Non-pigmented ciliary epithelial cell (primary cell): Measurements from ENCODE around the gene ELOB.
"Not testable (repeated sequence)": the region's sequence is repeated elsewhere in the genome, so short reads cannot be mapped to it uniquely, and the experiment has no call there.

Experiments used
- DNase-seq: peaks from one replicate; pipeline ENCODE4 v3.0.0-alpha.2; 2010; ENCODE audit warnings: low read depth

Gene ELOB

DNA sequence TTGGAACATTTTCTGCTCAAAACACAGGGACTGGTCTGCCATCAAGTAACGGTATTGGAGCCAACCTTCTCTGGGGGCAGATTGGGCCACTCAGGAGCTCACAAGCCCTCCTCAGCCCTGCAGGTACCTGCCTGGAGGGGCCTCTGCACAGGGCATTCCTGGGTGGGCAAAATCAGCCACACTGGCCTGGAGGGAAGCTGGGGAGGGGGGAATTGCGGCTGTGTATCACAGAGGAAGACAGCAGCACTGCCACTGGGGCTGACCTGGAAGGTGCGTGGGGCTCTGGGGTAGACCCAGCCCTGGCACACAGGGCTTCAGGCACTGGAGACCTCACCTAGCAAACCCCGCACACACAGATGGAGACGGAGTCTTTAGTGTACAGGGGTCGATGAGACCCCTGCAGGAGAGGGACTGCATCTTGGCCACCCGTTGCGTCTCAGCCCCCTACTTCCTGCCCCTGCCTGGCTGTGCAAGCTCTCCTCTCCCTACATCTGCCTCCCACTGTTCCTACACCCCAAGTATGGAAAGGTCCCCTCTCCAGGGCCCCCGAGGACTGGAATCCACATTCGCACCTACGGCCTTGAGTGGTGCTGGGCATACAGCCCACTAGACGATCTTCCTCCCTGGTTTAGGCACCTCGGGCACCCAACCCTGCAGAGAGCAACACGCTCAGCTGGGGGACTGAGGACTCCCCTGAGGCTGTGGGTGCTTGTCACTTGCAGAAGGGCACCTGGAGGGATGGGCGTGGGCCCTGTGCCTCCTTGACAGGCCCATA lies 31.8 kb downstream of the ELOB start:
- DNase-seq = no peak

DNA sequence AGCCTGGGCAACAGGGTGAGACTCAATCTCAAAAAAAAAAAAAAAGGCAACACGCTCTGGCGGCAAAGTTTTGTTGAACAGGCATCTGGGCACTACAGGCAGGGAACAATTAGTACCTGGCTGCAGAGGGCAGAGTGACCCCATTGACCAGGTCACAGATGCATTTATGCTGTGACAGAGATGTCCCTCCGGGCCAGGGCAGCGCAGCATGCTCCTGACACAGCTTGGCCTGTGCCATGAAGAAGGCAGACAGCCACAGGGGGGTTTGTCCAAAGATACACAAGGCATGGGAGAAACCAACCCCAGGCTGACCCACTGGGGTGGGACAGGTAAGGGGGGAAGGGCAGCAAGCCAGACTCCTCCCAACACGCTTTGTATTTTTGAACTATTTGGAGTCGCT lies 32.4 kb downstream of the ELOB start:
- no peak for DNase-seq

DNA sequence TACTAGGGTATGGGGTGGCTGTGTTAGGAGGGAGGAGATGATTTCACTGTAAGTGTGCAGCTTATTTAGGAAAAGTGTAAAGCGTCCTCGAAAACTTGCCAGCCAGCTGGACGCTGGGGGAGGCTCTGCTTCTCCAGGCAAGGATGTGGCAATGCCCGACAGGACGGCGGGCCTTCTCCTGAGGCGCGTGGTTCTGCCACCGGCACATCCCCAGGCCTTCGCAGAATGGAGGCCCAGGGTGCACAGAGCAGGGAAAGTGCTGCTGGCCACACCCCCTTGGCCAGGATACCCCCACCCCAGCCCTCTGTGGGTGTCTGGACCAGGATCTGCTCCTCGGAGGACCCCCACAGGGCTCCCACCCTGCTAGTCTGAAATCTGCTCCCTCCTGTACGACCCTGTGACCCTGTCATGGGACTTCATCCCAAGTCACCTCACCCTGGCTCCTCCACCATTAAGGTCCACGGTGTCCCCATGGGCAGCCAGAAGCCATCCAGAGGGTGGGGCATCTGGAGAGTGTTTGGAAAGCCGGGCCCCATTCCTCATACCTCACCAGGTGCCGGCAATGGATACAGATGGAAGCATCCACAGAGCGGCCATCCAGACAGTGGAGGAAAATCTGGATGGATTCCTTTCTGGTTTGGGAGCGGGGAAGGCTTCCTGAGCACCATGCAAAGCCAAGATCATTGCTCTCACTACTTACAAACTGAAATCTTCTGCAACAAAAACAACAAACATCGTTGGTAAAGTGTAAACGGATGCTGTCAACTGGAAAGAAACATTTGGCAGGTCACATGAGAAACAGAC lies 33.9 kb downstream of the ELOB start:
- no peak for DNase-seq

- DNase-seq = no peak
Measured at GRCh38 chr16:2742323-2743006, 34.6 kb downstream of the ELOB start.

GRCh38 chr16:2741168-2741567 lies 35.9 kb downstream of the ELOB start:
- DNase-seq = no peak

- no peak for DNase-seq
Measured at GRCh38 chr16:2740476-2740875, 36.6 kb downstream of the ELOB start.

GRCh38 chr16:2739625-2740430 lies 37.3 kb downstream of the ELOB start:
- no peak for DNase-seq

- DNase-seq = no peak
Measured at GRCh38 chr16:2738615-2739014, 38.5 kb downstream of the ELOB start.

GRCh38 chr16:2737895-2738418 lies 39.1 kb downstream of the ELOB start:
- DNase-seq = no peak

GRCh38 chr16:2737238-2737605 lies 39.9 kb downstream of the ELOB start:
- no peak for DNase-seq

GRCh38 chr16:2736476-2737237 lies 40.4 kb downstream of the ELOB start:
- DNase-seq = no peak

DNA sequence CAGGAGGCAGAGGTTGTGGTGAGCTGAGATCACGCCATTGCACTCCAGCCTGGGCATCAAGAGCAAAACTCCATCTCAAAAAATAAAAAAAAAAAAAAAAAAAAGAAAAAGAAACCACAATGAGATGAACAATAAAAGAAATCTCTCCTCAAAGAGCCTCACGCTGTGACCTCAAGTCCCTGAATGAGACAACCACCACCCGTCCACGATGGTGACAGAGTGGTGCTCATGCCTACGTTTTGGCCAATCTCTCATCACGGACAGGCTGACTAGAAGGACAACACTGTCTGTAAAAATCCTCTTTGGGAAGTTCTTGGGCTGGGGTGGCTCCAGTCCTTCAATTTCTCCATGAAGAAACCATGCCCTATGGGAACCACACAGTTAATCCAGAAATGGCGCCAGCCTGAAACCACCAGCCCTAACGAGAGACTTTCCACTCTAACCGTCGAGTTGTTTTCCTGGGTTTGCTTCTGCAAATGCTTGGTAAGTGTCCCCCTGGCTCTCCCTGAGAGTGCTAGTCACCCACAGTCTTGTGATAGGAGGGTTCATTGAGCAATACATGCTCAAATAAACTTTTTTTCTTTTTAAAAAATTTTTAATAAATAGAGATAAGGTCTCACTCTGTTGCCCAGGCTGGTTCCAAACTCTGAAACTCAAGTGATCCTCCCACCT lies 42.1 kb downstream of the ELOB start:
- DNase-seq = no peak

GRCh38 chr16:2728034-2728433 lies 49.0 kb downstream of the ELOB start:
- no peak for DNase-seq

- no peak for DNase-seq
Measured at GRCh38 chr16:2726923-2727322, 50.2 kb downstream of the ELOB start.

- no peak for DNase-seq
Measured at GRCh38 chr16:2724816-2725348, 52.2 kb downstream of the ELOB start.

DNA sequence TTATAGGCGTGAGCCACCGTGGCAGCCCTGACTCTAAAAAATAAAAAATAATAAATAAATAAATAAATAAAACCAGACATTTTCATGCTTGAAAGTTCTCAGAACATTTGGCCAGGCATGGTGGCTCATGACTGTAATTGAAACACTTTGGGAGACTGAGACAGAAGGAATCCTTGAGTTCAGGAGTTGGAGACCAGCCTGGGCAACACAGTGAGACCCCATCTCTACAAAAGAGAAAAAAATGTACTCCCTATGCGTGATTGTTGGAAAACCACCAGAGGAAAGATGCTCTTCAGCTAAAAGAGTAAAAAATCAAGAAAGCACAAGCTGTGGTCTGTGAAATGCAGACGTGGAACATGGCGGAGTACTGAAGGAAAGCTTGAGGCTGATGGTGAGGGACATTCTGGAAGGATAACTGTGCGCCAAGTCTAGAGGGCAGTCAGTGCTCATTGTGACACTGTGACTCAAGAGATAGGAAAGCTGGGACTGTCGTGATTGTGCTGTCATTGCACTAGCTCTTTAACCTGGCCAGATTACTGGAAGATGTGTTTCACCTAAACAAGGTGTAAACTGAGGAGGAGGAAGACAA lies 52.9 kb downstream of the ELOB start:
- no peak for DNase-seq

DNA sequence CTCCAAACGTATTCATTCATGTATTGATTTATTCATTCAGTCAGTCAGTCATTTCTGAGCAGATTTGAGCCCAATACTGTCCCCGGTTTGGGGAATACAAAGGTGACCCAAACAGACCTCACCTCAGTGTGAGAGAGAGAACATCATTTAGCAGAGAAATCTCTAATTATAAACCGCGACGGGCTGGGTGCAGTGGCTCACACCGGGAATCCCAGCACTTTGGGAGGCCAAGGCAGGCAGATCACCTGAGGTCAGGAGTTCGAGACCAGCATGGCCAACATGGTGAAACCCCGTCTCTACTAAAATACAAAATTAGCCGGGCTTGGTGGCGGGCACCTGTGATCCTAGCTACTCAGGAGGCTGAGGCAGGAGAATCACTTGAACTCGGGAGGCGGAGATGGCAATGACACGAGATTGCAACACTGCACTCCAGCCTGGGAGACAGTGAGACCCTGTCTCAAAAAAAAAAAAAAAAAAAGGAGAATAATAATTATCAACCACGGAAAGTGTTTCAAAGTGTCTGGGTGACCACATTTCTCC lies 55.4 kb downstream of the ELOB start:
- not testable (repeated sequence) for DNase-seq
